GM10248 (cell line): ENCODE data around the gene EIF2S2.

ENCODE experiments used
- CTCF ChIA-PET: fragments of 300-600 bp; sonication (Branson Sonifier 250); formaldehyde crosslinking; extraction: SDS; loops from one replicate; lab custom pipeline; 2021; ENCODE audit warnings: antibody characterized with exemption; lab: Yijun Ruan, JAX
- POLR2A ChIA-PET: fragments of 350-650 bp; sonication (Branson Sonifier 250); formaldehyde crosslinking; extraction: SDS; loops from one replicate; lab custom pipeline; 2020; ENCODE audit warnings: antibody characterized with exemption; lab: Yijun Ruan, JAX
- DNase-seq: peaks from one replicate; pipeline ENCODE4 v3.0.0; 2012; ENCODE audit errors: extremely low spot score
- CTCF ChIP-seq: IDR thresholded peaks from 2 replicates; pipeline ENCODE4 v1.5.1; 2012; ENCODE audit warnings: mild to moderate bottlenecking, low read depth; ENCODE audit errors: extremely low read depth, missing control alignments, control extremely low read depth

EIF2S2 gene

DNA sequence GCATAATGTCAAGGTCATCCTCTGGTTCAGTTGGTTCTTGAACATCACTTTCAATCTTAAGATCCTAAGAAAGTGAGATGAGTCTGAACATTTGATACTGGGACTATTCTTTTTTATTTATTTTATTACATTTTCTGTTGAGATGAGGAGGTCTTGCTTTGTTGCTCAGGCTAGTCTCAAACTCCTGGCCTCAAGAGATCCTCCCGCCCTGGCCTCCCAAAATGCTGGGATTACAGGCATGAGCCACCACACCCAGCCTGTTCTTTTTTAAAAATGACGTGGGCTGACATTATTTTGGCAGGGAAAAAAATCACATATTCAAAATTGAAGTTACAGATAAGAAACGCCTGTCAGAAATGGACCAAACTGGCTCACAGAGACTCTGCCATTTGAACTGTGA lies 13.5 kb downstream of the EIF2S2 start:
- ChIA-PET POLR2A (interaction anchor here (0.6 to 0.7 kb wide), 2 partner anchors 21 to 105 kb away, joined by 3 to 5 read pairs; partner anchors contain the start of gene RALY), CTCF (no interaction called here)
- DNase-seq = no peak
- no peak for TF ChIP-seq CTCF

GRCh38 chr20:34096699-34097444 lies 15.2 kb downstream of the EIF2S2 start:
- no peak for DNase-seq
- POLR2A ChIA-PET = interaction anchor here (0.6 kb wide), 1 partner anchor 11 kb away, joined by 3 read pairs; no protein-coding TSS in a partner anchor
- TF ChIP-seq CTCF = no peak
- CTCF ChIA-PET = interaction anchor here (0.9 to 1.2 kb wide), 2 partner anchors 11 to 183 kb away, joined by 3 read pairs; no protein-coding TSS in a partner anchor

- POLR2A ChIA-PET = interaction anchor here (1.2 kb wide), 1 partner anchor 17 kb away, joined by 4 read pairs; the partner anchor contains the start of gene EIF2S2
- TF ChIP-seq CTCF = no peak
- no peak for DNase-seq
- CTCF ChIA-PET = interaction anchor here (1.2 kb wide), 2 partner anchors 12 to 28 kb away, joined by 3 read pairs; no protein-coding TSS in a partner anchor
Observed at GRCh38 chr20:34095825-34096224, 16.2 kb downstream of the EIF2S2 start.

- ChIA-PET POLR2A (no interaction called here), CTCF (interaction anchor here (1.8 kb wide), 1 partner anchor 10 kb away, joined by 6 read pairs; no protein-coding TSS in a partner anchor)
- DNase-seq = no peak
Observed at GRCh38 chr20:34093895-34094294, 18.1 kb downstream of the EIF2S2 start.

GRCh38 chr20:34091637-34092200 lies 20.3 kb downstream of the EIF2S2 start:
- CTCF ChIA-PET = no interaction called here
- TF ChIP-seq CTCF = no peak
- POLR2A ChIA-PET = interaction anchor here (0.7 kb wide), 1 partner anchor 12 kb away, joined by 5 read pairs; no protein-coding TSS in a partner anchor
- no peak for DNase-seq

More at GRCh38 chr20:34093895-34094294, 18.1 kb downstream of the EIF2S2 start:
- no peak for TF ChIP-seq CTCF

DNA sequence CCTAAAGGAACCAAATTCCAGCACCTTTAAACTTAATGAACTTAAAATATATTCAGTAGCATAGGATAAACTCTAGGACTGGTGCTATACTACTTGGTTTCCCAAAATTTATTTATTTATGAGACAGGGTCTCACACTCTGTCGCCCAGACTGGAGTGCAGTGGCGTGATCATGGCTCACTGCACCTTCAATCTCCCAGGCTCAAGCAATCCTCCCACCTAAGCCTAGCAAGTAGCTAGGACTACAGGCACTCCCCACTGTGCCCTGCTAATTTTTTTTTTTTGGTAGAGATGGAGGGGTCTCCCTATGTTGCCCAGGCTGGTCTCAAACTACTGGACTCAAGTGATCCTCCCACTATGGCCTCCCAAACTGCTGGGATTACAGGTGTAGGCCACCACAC lies 21.4 kb downstream of the EIF2S2 start:
- CTCF ChIA-PET = no interaction called here
- POLR2A ChIA-PET = no interaction called here

More for the DNA sequence above, 21.4 kb downstream of the EIF2S2 start:
- no peak for TF ChIP-seq CTCF
- no peak for DNase-seq
